HG03439 (cell line): ENCODE results near the gene C3orf33.

Experiments
- ATAC-seq: cut with Tn5 transposase; IDR thresholded peaks from one replicate; pipeline ENCODE4 v1.9.1; 2021; ENCODE audit warnings: mild to moderate bottlenecking, moderate library complexity; ENCODE audit not compliant: unreplicated experiment

Gene C3orf33

GRCh38 chr3:155743606-155744005, 62.5 kb downstream of the C3orf33 start:
- ATAC-seq = no peak

GRCh38 chr3:155742349-155742965, 63.6 kb downstream of the C3orf33 start:
- ATAC-seq = no peak

DNA sequence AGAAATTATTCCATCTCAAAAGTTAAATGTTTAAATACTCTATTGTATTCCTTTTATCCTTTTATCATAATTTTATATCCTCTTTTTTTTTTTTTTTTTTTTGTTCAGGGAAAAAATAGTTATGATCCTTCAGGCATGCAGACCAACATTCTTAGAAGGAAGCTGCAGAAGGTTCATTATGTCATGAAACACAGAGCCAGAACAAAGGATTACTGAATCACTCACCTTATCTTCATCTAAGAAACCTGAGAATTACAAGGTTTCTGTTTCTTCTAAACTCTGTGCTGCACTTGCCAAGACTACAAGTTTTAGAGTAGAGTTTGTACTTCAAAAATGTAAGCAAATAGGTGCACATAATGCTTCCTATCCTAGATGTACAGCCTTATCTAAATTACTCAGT, 64.5 kb downstream of the C3orf33 start:
- no peak for ATAC-seq

GRCh38 chr3:155741101-155741500, 65.0 kb downstream of the C3orf33 start:
- no peak for ATAC-seq

DNA sequence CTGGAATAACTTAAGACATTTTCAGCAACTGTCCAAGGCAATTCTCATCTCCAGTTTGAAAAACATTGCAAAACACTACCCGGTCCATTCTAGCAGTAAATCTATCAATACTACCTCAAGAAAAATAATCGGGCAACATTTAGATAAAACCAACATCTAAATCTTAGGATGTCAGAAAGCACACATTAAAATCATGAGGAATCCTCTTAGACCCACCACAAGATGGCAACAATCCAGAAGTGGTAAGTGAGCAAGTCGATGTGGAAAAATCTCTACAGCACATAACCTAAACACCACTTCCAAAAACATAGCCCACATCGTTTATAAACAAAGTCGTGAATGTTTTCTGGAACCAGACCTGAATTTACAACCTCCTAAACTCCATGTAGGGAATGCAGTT, 66.9 kb downstream of the C3orf33 start:
- ATAC-seq = no peak

DNA sequence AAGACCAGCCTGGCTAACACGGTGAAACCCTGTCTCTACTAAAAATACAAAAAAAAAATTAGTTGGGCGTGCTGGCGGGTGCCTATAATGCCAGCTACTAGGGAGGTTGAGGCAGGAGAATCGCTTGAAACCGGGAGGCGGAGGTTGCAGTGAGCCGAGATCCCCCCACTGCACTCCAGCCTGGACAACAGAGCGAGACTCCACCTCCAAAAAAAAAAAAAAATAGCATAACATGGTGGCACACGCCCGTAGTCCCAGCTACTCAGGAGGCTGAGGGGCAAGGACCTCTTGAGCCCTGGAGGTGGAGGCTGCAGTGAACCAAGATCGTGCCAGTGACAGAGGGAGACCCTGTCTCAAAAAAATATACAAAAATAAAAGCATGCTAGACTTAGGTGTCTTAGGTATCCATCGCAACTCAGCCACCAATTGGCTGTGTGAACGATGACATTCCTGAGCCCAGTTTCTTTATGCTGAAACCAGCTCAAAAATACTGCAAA, 67.5 kb downstream of the C3orf33 start:
- ATAC-seq = no peak

DNA sequence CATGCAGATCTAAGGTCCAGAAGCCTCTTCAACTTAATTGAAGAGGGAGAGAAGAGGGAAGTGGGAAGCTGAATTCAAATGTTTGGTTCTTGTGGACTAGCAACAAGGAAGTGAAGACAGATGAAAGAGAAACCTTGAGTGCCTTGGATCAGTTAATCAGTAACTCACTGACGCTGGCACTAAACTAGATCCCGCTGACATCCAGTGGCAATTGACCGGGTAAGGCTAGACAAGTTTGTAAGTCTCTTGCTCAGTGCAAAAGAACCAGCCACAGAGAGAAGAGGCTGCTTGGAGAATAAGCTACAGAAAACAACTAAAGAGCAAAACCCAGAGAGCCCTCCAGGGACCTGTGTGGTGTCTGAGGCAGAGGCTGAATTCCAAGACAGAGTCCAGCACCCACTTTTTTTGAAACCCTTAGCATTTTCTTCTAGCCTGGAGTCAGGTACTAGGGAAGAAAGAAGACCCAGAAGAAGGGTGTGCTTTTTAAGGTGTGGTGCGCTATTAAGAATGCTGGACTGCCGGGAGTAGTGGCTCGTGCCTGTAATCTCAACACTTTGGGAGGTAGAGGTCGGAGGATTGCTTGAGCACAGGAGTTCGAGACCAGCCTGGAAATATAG, 68.1 kb downstream of the C3orf33 start:
- peak; percentile 72 for ATAC-seq

DNA sequence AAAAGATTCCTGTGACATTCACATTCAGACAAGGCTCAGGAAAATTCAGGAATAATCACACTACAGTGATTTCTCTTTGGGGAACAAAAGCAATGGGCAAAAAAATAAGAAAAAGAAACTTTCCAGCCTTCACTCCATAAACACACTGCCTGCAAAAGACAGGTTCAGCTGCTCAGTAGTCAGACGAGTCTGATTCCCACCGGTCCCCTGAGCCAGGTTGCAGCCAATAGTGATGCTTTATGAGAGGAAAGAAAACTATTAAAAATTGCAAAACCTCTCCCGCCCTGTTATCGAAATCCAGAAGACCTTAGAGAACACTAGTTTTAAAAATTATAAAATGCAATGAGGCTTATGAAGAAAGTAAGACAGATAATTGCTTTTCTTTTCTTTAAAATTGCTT, 69.7 kb downstream of the C3orf33 start:
- no peak for ATAC-seq

GRCh38 chr3:155730843-155731242, 75.2 kb downstream of the C3orf33 start:
- ATAC-seq = no peak

DNA sequence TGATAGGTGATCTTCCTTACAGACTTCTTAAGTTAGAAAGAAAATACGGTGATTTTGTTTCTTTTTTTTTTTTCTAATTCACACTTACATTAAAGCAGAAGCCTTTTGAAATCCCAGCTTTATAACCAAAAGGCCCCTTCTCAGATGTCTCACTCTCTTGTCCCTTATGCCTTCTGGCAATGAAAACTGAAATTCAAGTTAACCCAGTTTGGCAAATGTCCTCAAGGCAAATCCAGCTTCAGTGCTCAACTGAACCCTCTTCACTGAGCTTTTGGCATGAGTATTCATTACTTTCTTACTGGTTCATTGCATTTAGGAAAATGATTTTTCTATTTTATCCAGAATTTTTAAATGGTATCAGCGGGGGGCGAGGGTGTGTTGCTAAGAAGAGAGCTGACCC, 78.2 kb downstream of the C3orf33 start:
- no peak for ATAC-seq

DNA sequence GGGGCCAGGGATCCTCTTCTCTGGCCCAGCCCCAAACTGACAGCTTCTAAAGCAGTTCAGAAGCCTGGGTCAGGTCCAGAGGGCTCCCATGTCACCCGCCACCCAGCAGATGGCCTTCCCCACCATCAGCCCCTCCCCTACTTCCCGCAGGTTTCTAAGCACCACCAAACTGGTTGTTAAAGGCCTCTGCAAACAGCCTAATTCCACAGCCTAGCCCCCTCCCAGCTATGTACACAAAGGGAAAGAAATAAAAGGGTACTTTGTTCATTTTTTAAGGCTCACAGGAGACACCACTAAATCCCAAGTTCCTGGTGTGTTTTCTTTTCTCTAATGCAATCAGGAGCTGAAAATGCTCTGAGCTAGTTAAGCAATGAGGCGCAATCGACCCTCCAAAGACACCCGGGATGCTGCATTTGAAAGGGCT, 91.8 kb downstream of the C3orf33 start:
- no peak for ATAC-seq
